NCI-H82 (cell line): Measurements from ENCODE around the gene SORCS2.

Experiments used
- DNase-seq: peaks from one replicate; lab custom pipeline; 2025; lab: John Stamatoyannopoulos, UW

The SORCS2 gene

GRCh38 chr4:7375427-7375826 is 183.1 kb downstream of the SORCS2 start:
- no peak for DNase-seq

- DNase-seq = no peak
Observed at GRCh38 chr4:7377223-7377865, 185.0 kb downstream of the SORCS2 start.

- DNase-seq = no peak
Observed at GRCh38 chr4:7379186-7379585, 186.8 kb downstream of the SORCS2 start.

GRCh38 chr4:7379719-7380118 is 187.4 kb downstream of the SORCS2 start:
- no peak for DNase-seq

- DNase-seq = no peak
Observed at GRCh38 chr4:7381221-7381889, 189.0 kb downstream of the SORCS2 start.

GRCh38 chr4:7381890-7382633 is 189.7 kb downstream of the SORCS2 start:
- no peak for DNase-seq

GRCh38 chr4:7382634-7383014 is 190.3 kb downstream of the SORCS2 start:
- DNase-seq = no peak

- DNase-seq = peak; percentile 59
Observed at GRCh38 chr4:7383266-7383665, 190.9 kb downstream of the SORCS2 start.

GRCh38 chr4:7384003-7384928 is 191.9 kb downstream of the SORCS2 start:
- DNase-seq = no peak

GRCh38 chr4:7384929-7385890 is 192.9 kb downstream of the SORCS2 start:
- DNase-seq = no peak

GRCh38 chr4:7387925-7388324 is 195.6 kb downstream of the SORCS2 start:
- no peak for DNase-seq

GRCh38 chr4:7388627-7389026 is 196.3 kb downstream of the SORCS2 start:
- DNase-seq = no peak

- no peak for DNase-seq
Observed at GRCh38 chr4:7389101-7389701, 196.9 kb downstream of the SORCS2 start.

- DNase-seq = no peak
Observed at GRCh38 chr4:7389719-7390118, 197.4 kb downstream of the SORCS2 start.

- DNase-seq = peak; percentile 30
Observed at GRCh38 chr4:7390336-7390735, 198.0 kb downstream of the SORCS2 start.

- DNase-seq = no peak
Observed at GRCh38 chr4:7390906-7391636, 198.7 kb downstream of the SORCS2 start.

GRCh38 chr4:7391637-7392437 is 199.5 kb downstream of the SORCS2 start:
- no peak for DNase-seq

- DNase-seq = no peak
Observed at GRCh38 chr4:7392438-7393421, 200.4 kb downstream of the SORCS2 start.
